ENCODE results near the gene MACROD1.

MACROD1 gene

DNA sequence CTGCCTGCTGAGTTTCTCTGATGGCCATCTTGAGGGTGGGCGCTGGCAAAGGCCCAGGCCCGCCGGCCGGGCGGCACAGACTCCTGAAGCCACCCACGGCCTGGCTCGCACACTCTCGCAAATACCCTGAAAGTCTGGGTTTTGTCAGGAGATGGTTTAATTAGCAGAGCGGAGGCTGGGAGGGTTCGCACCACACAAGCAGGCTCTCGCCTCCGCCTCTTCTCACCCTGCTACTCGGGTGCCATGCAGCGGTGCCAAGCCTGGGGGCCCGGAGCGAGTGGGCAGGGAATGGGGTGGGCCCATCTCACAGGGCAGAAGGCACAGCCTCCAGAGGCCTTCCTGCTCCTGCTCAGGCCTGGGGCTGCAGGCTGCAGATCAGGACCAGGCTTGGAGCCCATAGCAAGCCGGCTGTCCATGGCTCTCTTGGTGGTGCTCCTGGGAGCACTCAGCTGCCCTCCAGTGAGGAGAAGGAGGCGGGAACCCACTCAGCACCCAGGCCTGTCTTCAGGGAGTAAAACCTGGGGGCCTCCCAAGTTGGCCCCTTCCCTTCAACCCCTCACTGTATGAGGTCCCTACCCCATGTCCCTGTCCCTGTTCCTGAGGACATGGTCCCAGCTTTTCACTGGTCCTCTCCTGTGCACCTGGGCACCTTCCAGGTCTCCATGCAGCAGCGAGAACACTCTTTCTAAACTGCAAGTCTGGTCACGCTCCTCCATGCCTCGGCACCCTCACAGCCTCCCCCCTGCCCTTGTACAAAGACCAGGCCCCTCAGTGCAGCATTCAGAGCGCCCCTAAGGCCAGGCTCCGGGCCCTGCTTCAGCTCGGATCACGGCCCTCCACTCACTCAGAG, 68.2 kb downstream of the MACROD1 start:
- H3K27me3 ChIP-seq (ENCODE audit: control insufficient read depth, insufficient read depth, low read length) = peaks cover 4% of the 10 kb centered on the region; the same call in 1 of the 2 replicates
- no peaks in the 10 kb centered on the region for H3K4me1 ChIP-seq (ENCODE audit: control insufficient read depth, insufficient read depth, low read length)
- DNase-seq (ENCODE audit: low read depth, low spot score) = no peak
- H3K4me3 ChIP-seq (ENCODE audit: low read length) = no peak overlapping the region
- no peaks in the 10 kb centered on the region for H3K9me3 ChIP-seq (ENCODE audit: control insufficient read depth, insufficient read depth, low read length)
- WGBS (ENCODE audit: insufficient coverage, insufficient read length) = no CpG with 5 or more reads among the region's 25 CpGs
- H3K27ac ChIP-seq (ENCODE audit: low read length) = no peak overlapping the region
- H3K36me3 ChIP-seq (ENCODE audit: control insufficient read depth, insufficient read depth, low read length) = no peaks in the 10 kb centered on the region

DNA sequence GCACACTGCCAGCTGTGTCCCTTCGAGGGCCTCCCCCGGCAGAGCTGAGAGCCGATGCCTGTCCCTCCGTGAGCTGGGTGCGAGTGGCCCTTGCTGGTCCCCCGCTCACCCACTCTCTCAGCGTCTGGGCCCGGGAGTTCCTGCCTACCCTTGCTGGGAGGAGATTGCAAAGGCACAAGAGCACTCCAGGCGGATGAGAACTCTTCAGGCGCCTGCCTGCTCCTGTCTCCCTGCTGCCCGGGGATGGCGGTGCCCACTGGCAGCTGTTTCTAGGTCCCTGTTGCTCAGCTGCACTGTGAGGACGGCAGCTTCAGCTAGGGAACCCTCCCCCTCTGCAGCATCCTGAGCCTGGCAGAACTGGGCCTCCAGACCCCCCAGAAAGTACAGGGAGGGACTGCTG, 69.1 kb downstream of the MACROD1 start:
- no peak overlapping the region for H3K4me3 ChIP-seq (ENCODE audit: low read length)
- H3K27me3 ChIP-seq (ENCODE audit: control insufficient read depth, insufficient read depth, low read length) = peaks cover 4% of the 10 kb centered on the region; the same call in 1 of the 2 replicates
- H3K9me3 ChIP-seq (ENCODE audit: control insufficient read depth, insufficient read depth, low read length) = no peaks in the 10 kb centered on the region
- H3K4me1 ChIP-seq (ENCODE audit: control insufficient read depth, insufficient read depth, low read length) = peaks cover 3% of the 10 kb centered on the region; the same call in 1 of the 2 replicates
- H3K36me3 ChIP-seq (ENCODE audit: control insufficient read depth, insufficient read depth, low read length) = no peaks in the 10 kb centered on the region
- no CpG with 5 or more reads among the region's 13 CpGs for WGBS (ENCODE audit: insufficient coverage, insufficient read length)
- no peak for DNase-seq (ENCODE audit: low read depth, low spot score)
- no peak overlapping the region for H3K27ac ChIP-seq (ENCODE audit: low read length)

DNA sequence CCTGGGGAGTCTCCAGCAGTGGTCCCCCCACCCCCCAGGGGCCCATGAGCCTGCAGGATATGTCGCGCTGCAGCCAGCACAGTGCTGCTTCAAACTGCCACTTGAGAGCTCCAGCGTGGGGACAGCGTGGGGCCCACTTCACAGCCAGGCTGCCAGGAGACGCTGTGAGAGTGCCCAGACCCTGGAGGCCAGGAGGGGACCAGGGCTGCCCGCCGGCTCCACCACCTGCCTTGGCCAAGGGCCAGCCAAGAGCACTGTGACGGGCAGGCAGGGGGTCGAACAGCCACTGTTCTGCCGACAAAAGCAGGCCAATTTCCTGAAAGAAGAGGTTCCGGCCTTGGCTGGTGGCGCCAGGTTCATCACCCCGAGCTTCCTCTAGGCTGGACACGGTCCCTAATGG, 70.0 kb downstream of the MACROD1 start:
- no peak overlapping the region for H3K4me3 ChIP-seq (ENCODE audit: low read length)
- peaks cover 4% of the 10 kb centered on the region; the same call in 1 of the 2 replicates for H3K27me3 ChIP-seq (ENCODE audit: control insufficient read depth, insufficient read depth, low read length)
- no peak for DNase-seq (ENCODE audit: low read depth, low spot score)
- H3K36me3 ChIP-seq (ENCODE audit: control insufficient read depth, insufficient read depth, low read length) = no peaks in the 10 kb centered on the region
- no peaks in the 10 kb centered on the region for H3K9me3 ChIP-seq (ENCODE audit: control insufficient read depth, insufficient read depth, low read length)
- no CpG with 5 or more reads among the region's 14 CpGs for WGBS (ENCODE audit: insufficient coverage, insufficient read length)
- H3K27ac ChIP-seq (ENCODE audit: low read length) = no peak overlapping the region
- H3K4me1 ChIP-seq (ENCODE audit: control insufficient read depth, insufficient read depth, low read length) = peaks cover 3% of the 10 kb centered on the region; the same call in 1 of the 2 replicates

DNA sequence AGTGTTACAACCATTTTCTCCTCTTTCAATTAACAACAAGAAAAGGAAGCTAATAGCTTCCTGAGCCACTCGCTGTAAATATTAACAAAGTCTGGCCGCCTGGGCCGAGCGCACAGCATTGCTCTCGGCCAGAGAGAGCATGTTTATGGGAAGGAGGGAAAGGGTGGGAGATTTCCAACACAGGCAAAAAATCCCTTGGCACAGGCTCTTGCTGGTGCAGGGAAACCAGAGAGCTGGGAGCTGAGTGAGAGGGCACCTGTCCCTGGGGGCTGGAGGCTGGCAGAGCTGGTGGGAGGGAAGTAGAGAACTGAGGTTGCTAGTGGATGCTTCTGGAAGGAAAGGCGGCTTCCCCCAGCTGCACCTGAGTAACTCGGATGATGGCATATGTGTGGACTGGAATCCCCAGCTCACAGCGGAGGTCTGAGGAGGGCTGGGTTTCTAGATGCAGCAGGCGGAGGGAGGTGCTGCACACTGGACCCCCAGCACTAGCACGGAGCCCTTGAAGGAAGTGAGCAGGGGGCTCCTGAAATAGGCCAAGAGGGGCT, 70.6 kb downstream of the MACROD1 start:
- no peak overlapping the region for H3K4me3 ChIP-seq (ENCODE audit: low read length)
- no peaks in the 10 kb centered on the region for H3K36me3 ChIP-seq (ENCODE audit: control insufficient read depth, insufficient read depth, low read length)
- DNase-seq (ENCODE audit: low read depth, low spot score) = no peak
- no peaks in the 10 kb centered on the region for H3K9me3 ChIP-seq (ENCODE audit: control insufficient read depth, insufficient read depth, low read length)
- H3K27ac ChIP-seq (ENCODE audit: low read length) = no peak overlapping the region
- H3K4me1 ChIP-seq (ENCODE audit: control insufficient read depth, insufficient read depth, low read length) = peaks cover 3% of the 10 kb centered on the region
- H3K27me3 ChIP-seq (ENCODE audit: control insufficient read depth, insufficient read depth, low read length) = peaks cover 4% of the 10 kb centered on the region; the same call in 1 of the 2 replicates
- WGBS (ENCODE audit: insufficient coverage, insufficient read length) = no CpG with 5 or more reads among the region's 10 CpGs

DNA sequence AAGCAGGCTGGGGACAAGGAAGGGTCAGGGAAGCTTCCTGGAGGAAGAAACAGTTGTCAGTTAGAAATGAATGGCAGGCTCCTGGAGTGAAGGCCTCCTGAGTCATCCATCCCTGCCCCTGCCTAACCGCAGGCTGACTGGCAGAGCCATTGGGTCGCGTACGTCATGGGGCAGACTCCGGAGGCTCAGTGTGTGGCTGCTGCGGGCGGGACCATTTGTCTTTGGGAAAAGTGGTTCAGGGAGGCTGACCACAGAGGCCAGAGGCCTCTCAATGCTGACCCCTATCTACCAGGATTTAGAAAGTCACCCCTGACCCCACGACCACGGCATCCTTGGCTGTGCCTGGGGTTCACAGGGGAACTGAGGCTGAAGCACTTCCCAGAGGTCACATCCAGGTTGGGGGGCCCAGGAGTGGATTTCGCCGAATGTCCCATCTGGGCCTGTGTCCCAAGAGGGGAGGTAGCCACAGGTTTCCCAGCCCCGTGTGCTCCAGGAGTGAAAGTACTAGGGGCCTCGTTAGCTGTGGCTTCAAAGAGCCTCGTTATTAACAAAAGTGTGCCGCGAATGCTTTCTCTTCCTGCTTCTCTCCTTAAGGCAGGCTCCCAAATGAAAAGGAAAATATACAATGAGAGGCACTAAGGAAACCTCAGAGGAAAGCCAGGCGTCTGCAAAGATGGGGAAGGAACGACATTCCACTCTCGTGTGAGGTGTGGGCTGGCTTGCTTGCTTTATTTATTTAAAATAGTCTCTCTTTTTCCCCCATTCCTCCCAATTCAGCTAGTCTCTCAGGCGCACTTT, 71.3 kb downstream of the MACROD1 start:
- Histone ChIP-seq H3K36me3 (ENCODE audit: control insufficient read depth, insufficient read depth, low read length) (no peaks in the 10 kb centered on the region), H3K27me3 (ENCODE audit: control insufficient read depth, insufficient read depth, low read length) (no peaks in the 10 kb centered on the region; the same call in 1 of the 2 replicates), H3K27ac (ENCODE audit: low read length) (no peak overlapping the region), H3K4me3 (ENCODE audit: low read length) (no peak overlapping the region), H3K9me3 (ENCODE audit: control insufficient read depth, insufficient read depth, low read length) (no peaks in the 10 kb centered on the region), H3K4me1 (ENCODE audit: control insufficient read depth, insufficient read depth, low read length) (peaks cover 3% of the 10 kb centered on the region)
- no peak for DNase-seq (ENCODE audit: low read depth, low spot score)
- no CpG with 5 or more reads among the region's 20 CpGs for WGBS (ENCODE audit: insufficient coverage, insufficient read length)

GRCh38 chr11:64093233-64094039, 72.5 kb downstream of the MACROD1 start:
- Histone ChIP-seq H3K9me3 (ENCODE audit: control insufficient read depth, insufficient read depth, low read length) (no peaks in the 10 kb centered on the region), H3K27ac (ENCODE audit: low read length) (no peak overlapping the region), H3K27me3 (ENCODE audit: control insufficient read depth, insufficient read depth, low read length) (no peaks in the 10 kb centered on the region; the same call in 1 of the 2 replicates), H3K4me3 (ENCODE audit: low read length) (no peak overlapping the region), H3K4me1 (ENCODE audit: control insufficient read depth, insufficient read depth, low read length) (peaks cover 3% of the 10 kb centered on the region), H3K36me3 (ENCODE audit: control insufficient read depth, insufficient read depth, low read length) (no peaks in the 10 kb centered on the region)
- no peak for DNase-seq (ENCODE audit: low read depth, low spot score)
- WGBS (ENCODE audit: insufficient coverage, insufficient read length) = no CpG with 5 or more reads among the region's 13 CpGs

- Histone ChIP-seq H3K27me3 (ENCODE audit: control insufficient read depth, insufficient read depth, low read length) (no peaks in the 10 kb centered on the region), H3K9me3 (ENCODE audit: control insufficient read depth, insufficient read depth, low read length) (no peaks in the 10 kb centered on the region), H3K36me3 (ENCODE audit: control insufficient read depth, insufficient read depth, low read length) (no peaks in the 10 kb centered on the region), H3K4me1 (ENCODE audit: control insufficient read depth, insufficient read depth, low read length) (peaks cover 3% of the 10 kb centered on the region), H3K4me3 (ENCODE audit: low read length) (no peak overlapping the region), H3K27ac (ENCODE audit: low read length) (no peak overlapping the region)
- no peak for DNase-seq (ENCODE audit: low read depth, low spot score)
- no CpG with 5 or more reads among the region's 8 CpGs for WGBS (ENCODE audit: insufficient coverage, insufficient read length)
These were observed 73.2 kb downstream of the MACROD1 start for GRCh38 chr11:64092761-64093136.

GRCh38 chr11:64092111-64092760, 73.7 kb downstream of the MACROD1 start:
- Histone ChIP-seq H3K4me1 (ENCODE audit: control insufficient read depth, insufficient read depth, low read length) (peaks cover 3% of the 10 kb centered on the region), H3K27ac (ENCODE audit: low read length) (no peak overlapping the region)
- WGBS (ENCODE audit: insufficient coverage, insufficient read length) = no CpG with 5 or more reads among the region's 15 CpGs

GRCh38 chr11:64090806-64091516, 75.0 kb downstream of the MACROD1 start:
- WGBS (ENCODE audit: insufficient coverage, insufficient read length) = no CpG with 5 or more reads among the region's 11 CpGs
- peaks cover 3% of the 10 kb centered on the region for H3K4me1 ChIP-seq (ENCODE audit: control insufficient read depth, insufficient read depth, low read length)
- H3K27me3 ChIP-seq (ENCODE audit: control insufficient read depth, insufficient read depth, low read length) = no peaks in the 10 kb centered on the region
- H3K4me3 ChIP-seq (ENCODE audit: low read length) = no peak overlapping the region
- no peaks in the 10 kb centered on the region for H3K9me3 ChIP-seq (ENCODE audit: control insufficient read depth, insufficient read depth, low read length)
- no peak overlapping the region for H3K27ac ChIP-seq (ENCODE audit: low read length)
- no peaks in the 10 kb centered on the region for H3K36me3 ChIP-seq (ENCODE audit: control insufficient read depth, insufficient read depth, low read length)
- DNase-seq (ENCODE audit: low read depth, low spot score) = no peak

More at GRCh38 chr11:64092111-64092760, 73.7 kb downstream of the MACROD1 start:
- Histone ChIP-seq H3K9me3 (ENCODE audit: control insufficient read depth, insufficient read depth, low read length) (no peaks in the 10 kb centered on the region), H3K27me3 (ENCODE audit: control insufficient read depth, insufficient read depth, low read length) (no peaks in the 10 kb centered on the region), H3K36me3 (ENCODE audit: control insufficient read depth, insufficient read depth, low read length) (no peaks in the 10 kb centered on the region), H3K4me3 (ENCODE audit: low read length) (no peak overlapping the region)
- DNase-seq (ENCODE audit: low read depth, low spot score) = no peak
